ENCODE data around the gene WNT9A. TPM values are rescaled to one million over a fixed set of nuclear protein-coding genes. Genes with fewer than 3 reads are reported as not detected.
"Not testable (repeated sequence)": the region's sequence is repeated elsewhere in the genome, so short reads cannot be mapped to it uniquely, and the experiment has no call there.

The WNT9A gene
- total and polyA plus RNA-seq, 2 experiments from 2014 or later = 1.5 to 2.8 TPM

- Histone ChIP-seq H3K4me1 (ENCODE audit: insufficient read depth) (peaks cover 27% of the 10 kb centered on the region), H3K79me2 (no peaks in the 10 kb centered on the region), H3K4me2 (no peak overlapping the region), H3K36me3 (replicated peaks; ENCODE audit: insufficient read depth, low read depth) (no peaks in the 10 kb centered on the region), H3K9me3 (ENCODE audit: low read depth) (no peaks in the 10 kb centered on the region), H2AFZ (no peak overlapping the region), H3K27ac (peak overlapping the region; percentile 43), H3K27me3 (no peaks in the 10 kb centered on the region), H3K9me2 (replicated peaks; ENCODE audit: insufficient read depth) (no peaks in the 10 kb centered on the region), H4K20me1 (ENCODE audit: insufficient read depth, poor library complexity, severe bottlenecking) (no peaks in the 10 kb centered on the region), H3K4me3 (no peak overlapping the region)
- no peak for DNase-seq (ENCODE audit: low spot score)
- whole genome bisulfite sequencing (ENCODE audit: low lambda C conversion rate, missing lambda C conversion rate) = 62% methylated on average over 10 of the region's 10 CpGs
- TF ChIP-seq CTCF (IDR thresholded peaks at IDR 0.05; ENCODE audit: poor library complexity) (no peak), EZH2phosphoT487 (IDR thresholded peaks at IDR 0.05; ENCODE audit: low read depth, severe bottlenecking, unreplicated experiment) (no peak), EZH2 (IDR thresholded peaks at IDR 0.05; ENCODE audit: borderline replicate concordance) (no peak)
Observed at GRCh38 chr1:227910511-227911153, 37.1 kb downstream of the WNT9A start.

GRCh38 chr1:227909923-227910328 lies 37.8 kb downstream of the WNT9A start:
- DNase-seq (ENCODE audit: low spot score); H3K79me2 ChIP-seq; H3K9me3 ChIP-seq (ENCODE audit: low read depth); H3K9me2 ChIP-seq (replicated peaks; ENCODE audit: insufficient read depth); H3K4me2 ChIP-seq; H2AFZ ChIP-seq; H3K36me3 ChIP-seq (replicated peaks; ENCODE audit: insufficient read depth, low read depth); H4K20me1 ChIP-seq (ENCODE audit: insufficient read depth, poor library complexity, severe bottlenecking); H3K27me3 ChIP-seq; H3K4me3 ChIP-seq: not testable (repeated sequence)
- 39% methylated on average over 8 of the region's 8 CpGs for WGBS (ENCODE audit: low lambda C conversion rate, missing lambda C conversion rate)
- Histone ChIP-seq H3K4me1 (ENCODE audit: insufficient read depth) (peaks cover 27% of the 10 kb centered on the region), H3K27ac (peak overlapping the region; percentile 43)

- H3K79me2 ChIP-seq = no peaks in the 10 kb centered on the region
- H3K9me2 ChIP-seq (replicated peaks; ENCODE audit: insufficient read depth) = no peaks in the 10 kb centered on the region
- peaks cover 27% of the 10 kb centered on the region for H3K4me1 ChIP-seq (ENCODE audit: insufficient read depth)
- no peak for TF ChIP-seq EZH2phosphoT487 (IDR thresholded peaks at IDR 0.05; ENCODE audit: low read depth, severe bottlenecking, unreplicated experiment)
- TF ChIP-seq CTCF (IDR thresholded peaks at IDR 0.05; ENCODE audit: poor library complexity) = no peak
- TF ChIP-seq EZH2 (IDR thresholded peaks at IDR 0.05; ENCODE audit: borderline replicate concordance) = no peak
- no peak overlapping the region for H3K27ac ChIP-seq
- no peak overlapping the region for H2AFZ ChIP-seq
- H3K9me3 ChIP-seq (ENCODE audit: low read depth) = no peaks in the 10 kb centered on the region
- H3K4me2 ChIP-seq = no peak overlapping the region
- no peak for DNase-seq (ENCODE audit: low spot score)
- 59% methylated on average over 2 of the region's 2 CpGs for WGBS (ENCODE audit: low lambda C conversion rate, missing lambda C conversion rate)
- no peaks in the 10 kb centered on the region for H3K27me3 ChIP-seq
- no peaks in the 10 kb centered on the region for H4K20me1 ChIP-seq (ENCODE audit: insufficient read depth, poor library complexity, severe bottlenecking)
- no peaks in the 10 kb centered on the region for H3K36me3 ChIP-seq (replicated peaks; ENCODE audit: insufficient read depth, low read depth)
- no peak overlapping the region for H3K4me3 ChIP-seq
Observed at GRCh38 chr1:227909188-227909587, 38.5 kb downstream of the WNT9A start.

GRCh38 chr1:227908359-227908758 lies 39.4 kb downstream of the WNT9A start:
- TF ChIP-seq EZH2 (IDR thresholded peaks at IDR 0.05; ENCODE audit: borderline replicate concordance) (no peak), CTCF (IDR thresholded peaks at IDR 0.05; ENCODE audit: poor library complexity) (no peak), EZH2phosphoT487 (IDR thresholded peaks at IDR 0.05; ENCODE audit: low read depth, severe bottlenecking, unreplicated experiment) (no peak)
- WGBS (ENCODE audit: low lambda C conversion rate, missing lambda C conversion rate) = 74% methylated on average over 7 of the region's 7 CpGs
- Histone ChIP-seq H3K79me2 (no peaks in the 10 kb centered on the region), H2AFZ (no peak overlapping the region), H4K20me1 (ENCODE audit: insufficient read depth, poor library complexity, severe bottlenecking) (no peaks in the 10 kb centered on the region), H3K36me3 (replicated peaks; ENCODE audit: insufficient read depth, low read depth) (no peaks in the 10 kb centered on the region), H3K4me1 (ENCODE audit: insufficient read depth) (peaks cover 20% of the 10 kb centered on the region), H3K27ac (no peak overlapping the region), H3K9me2 (replicated peaks; ENCODE audit: insufficient read depth) (no peaks in the 10 kb centered on the region), H3K4me3 (no peak overlapping the region), H3K9me3 (ENCODE audit: low read depth) (no peaks in the 10 kb centered on the region), H3K27me3 (no peaks in the 10 kb centered on the region), H3K4me2 (no peak overlapping the region)
- no peak for DNase-seq (ENCODE audit: low spot score)
